ENCODE data around the gene PIP4K2B.

DNA sequence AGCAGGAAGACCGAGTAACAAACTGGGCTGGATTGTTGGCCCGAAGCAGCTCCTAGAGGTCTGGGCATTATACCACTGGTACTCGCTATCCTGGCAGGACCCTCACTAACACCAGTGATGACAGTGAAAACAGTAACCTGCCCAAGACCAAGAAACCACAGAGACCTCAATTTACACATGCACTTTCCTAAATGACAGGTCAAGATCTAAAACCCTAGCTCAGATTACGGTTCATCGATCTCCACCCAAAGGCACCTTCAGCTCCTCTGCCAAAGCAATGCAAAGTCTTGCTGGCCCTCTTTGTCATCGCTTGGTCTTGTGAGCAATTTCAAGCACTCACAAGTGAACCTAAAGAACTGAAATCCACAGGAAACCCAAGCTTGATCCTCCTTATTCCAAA is 1.5 kb downstream of the PIP4K2B start:
- TF ChIP-seq EZH2 (IDR thresholded peaks at IDR 0.05; ENCODE audit: borderline replicate concordance, low read length): no peak
- TF ChIP-seq, protein P1, sequence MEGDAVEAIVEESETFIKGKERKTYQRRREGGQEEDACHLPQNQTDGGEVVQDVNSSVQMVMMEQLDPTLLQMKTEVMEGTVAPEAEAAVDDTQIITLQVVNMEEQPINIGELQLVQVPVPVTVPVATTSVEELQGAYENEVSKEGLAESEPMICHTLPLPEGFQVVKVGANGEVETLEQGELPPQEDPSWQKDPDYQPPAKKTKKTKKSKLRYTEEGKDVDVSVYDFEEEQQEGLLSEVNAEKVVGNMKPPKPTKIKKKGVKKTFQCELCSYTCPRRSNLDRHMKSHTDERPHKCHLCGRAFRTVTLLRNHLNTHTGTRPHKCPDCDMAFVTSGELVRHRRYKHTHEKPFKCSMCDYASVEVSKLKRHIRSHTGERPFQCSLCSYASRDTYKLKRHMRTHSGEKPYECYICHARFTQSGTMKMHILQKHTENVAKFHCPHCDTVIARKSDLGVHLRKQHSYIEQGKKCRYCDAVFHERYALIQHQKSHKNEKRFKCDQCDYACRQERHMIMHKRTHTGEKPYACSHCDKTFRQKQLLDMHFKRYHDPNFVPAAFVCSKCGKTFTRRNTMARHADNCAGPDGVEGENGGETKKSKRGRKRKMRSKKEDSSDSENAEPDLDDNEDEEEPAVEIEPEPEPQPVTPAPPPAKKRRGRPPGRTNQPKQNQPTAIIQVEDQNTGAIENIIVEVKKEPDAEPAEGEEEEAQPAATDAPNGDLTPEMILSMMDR (conservative IDR thresholded peaks at IDR 0.05 in 1 of 2, IDR thresholded peaks at IDR 0.05 in 1 of 2; ENCODE audit: extremely low read depth in 1 of 2, insufficient read depth in 1 of 2, low read depth in 1 of 2, low read length in 2 of 2): no peak

All from mammary epithelial cell (primary cell).